ENCODE measurements around the gene RTEL1.

RTEL1 gene

DNA sequence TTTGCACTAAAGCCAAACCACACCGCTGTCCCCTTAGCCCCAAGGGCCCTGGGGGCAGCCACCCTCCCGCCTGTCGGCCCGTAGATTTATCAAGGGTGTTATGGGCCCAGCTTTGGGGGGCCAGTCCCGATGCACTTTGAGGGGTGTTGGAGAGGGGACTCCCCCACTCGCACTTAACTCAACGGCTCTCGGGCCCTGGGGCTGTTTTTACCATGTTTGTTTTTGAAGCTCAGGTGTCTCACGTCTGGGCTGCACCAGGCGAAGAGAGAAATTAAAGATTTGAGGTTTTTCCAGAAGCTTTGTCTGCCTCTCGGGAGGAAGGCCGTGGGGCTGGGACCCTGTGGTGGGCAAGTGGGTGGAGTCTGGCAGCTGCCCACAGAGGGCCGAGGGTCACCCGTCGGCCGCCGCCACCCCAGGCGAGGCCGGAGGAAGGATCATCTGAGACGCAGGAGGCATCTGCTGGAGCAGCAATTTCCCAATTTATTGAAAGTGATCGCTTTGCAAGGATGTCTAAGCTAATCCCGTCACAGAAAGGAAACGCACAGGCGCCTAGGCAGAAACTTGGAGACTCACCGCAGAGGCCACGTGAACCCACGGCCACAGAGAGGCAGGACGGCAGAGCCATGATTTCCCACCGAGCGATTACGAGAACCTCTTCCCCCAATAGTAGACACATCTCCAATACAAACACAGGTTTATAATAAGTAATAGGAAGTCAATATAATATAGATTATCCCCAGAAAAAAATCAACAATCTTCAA is 85.3 kb downstream of the RTEL1 start:
- TF ChIP-seq, protein P1, sequence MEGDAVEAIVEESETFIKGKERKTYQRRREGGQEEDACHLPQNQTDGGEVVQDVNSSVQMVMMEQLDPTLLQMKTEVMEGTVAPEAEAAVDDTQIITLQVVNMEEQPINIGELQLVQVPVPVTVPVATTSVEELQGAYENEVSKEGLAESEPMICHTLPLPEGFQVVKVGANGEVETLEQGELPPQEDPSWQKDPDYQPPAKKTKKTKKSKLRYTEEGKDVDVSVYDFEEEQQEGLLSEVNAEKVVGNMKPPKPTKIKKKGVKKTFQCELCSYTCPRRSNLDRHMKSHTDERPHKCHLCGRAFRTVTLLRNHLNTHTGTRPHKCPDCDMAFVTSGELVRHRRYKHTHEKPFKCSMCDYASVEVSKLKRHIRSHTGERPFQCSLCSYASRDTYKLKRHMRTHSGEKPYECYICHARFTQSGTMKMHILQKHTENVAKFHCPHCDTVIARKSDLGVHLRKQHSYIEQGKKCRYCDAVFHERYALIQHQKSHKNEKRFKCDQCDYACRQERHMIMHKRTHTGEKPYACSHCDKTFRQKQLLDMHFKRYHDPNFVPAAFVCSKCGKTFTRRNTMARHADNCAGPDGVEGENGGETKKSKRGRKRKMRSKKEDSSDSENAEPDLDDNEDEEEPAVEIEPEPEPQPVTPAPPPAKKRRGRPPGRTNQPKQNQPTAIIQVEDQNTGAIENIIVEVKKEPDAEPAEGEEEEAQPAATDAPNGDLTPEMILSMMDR (IDR thresholded peaks at IDR 0.05; ENCODE audit: low read depth, low read length, missing control alignments), result no peak
- Histone ChIP-seq H3K27ac (no peak overlapping the region), H3K36me3 (replicated peaks) (peaks cover 15% of the 10 kb centered on the region), H3K4me3 (ENCODE audit: low read depth, low read length) (no peak overlapping the region), H3K27me3 (replicated peaks) (no peaks in the 10 kb centered on the region)
- no peak for DNase-seq
- in situ Hi-C loops (cut with HindIII; ENCODE audit: low pct_ligation_motif_present, low sequenced_read_pairs), result no loop called here

DNA sequence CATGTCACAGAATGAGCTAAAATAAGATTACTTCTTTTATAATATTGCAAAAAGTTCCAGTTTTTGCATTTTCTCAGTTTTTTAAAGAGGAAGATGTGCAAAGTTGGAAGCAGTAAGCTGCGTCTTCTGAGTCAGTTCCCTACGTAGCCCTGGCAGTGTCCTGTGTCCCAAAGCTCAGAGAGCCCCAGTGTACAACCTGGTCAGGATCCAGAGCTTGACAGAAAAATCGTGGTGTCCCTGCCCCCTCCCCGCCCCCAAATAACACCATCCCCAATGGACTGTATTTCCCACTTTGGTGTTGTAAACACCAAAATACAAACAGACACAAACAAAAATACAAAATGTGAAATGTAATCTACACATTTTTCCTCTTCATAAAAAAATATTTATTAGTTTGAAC is 86.0 kb downstream of the RTEL1 start:
- H3K27ac ChIP-seq, result no peak overlapping the region
- H3K36me3 ChIP-seq (replicated peaks), result peaks cover 15% of the 10 kb centered on the region
- TF ChIP-seq, protein P1 (IDR thresholded peaks at IDR 0.05; ENCODE audit: low read depth, low read length, missing control alignments), result no peak
- H3K4me3 ChIP-seq (ENCODE audit: low read depth, low read length), result no peak overlapping the region
- H3K27me3 ChIP-seq (replicated peaks), result no peaks in the 10 kb centered on the region
- no peak for DNase-seq
- in situ Hi-C loops (cut with HindIII; ENCODE audit: low pct_ligation_motif_present, low sequenced_read_pairs), result no loop called here

DNA sequence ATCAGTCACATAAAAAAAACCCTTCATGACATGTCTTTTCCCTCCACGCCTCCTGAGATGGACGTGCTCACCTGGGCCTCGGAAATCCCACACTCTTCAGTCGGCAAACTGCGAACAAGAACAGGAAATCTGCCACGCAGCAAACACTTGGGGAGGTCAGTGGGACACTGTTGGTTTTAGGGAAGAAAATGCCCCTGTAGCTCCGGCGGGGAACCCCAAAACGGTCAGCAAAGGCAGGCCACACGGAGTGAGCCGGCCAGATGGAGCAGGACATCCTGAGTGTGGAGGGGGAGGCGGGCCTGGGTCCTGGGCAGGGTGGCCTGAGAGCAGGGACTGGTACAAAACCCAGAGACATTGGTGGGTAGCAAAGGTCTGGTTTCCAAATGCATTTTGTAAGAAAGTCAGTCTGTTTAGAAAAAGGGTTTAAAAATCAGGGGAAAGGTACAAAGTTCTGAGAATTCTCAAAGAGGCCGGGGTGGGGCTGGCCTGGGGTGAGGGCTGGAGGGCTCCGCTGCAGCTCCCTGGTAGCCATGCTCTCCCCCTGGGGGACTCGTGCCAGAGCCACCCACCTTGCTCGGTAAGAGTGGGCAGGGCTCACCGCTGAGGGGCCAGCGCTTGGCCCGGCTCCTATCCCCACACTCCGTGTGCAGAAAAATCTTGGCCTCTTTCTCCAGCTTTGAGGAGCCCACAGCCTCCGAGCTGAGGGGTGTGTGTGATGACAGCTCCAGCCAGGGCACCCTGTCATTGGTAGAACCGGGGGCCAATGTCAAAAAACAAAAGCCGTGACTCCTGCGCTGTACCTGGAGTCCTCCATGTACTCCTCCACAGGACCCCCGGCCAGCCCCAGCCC is 86.7 kb downstream of the RTEL1 start:
- H3K4me3 ChIP-seq (ENCODE audit: low read depth, low read length), result no peak overlapping the region
- no peaks in the 10 kb centered on the region for H3K27me3 ChIP-seq (replicated peaks)
- no peak overlapping the region for H3K27ac ChIP-seq
- TF ChIP-seq, protein P1 (IDR thresholded peaks at IDR 0.05; ENCODE audit: low read depth, low read length, missing control alignments), result no peak
- no peak for DNase-seq
- in situ Hi-C loops (cut with HindIII; ENCODE audit: low pct_ligation_motif_present, low sequenced_read_pairs), result no loop called here
- peaks cover 15% of the 10 kb centered on the region for H3K36me3 ChIP-seq (replicated peaks)

DNA sequence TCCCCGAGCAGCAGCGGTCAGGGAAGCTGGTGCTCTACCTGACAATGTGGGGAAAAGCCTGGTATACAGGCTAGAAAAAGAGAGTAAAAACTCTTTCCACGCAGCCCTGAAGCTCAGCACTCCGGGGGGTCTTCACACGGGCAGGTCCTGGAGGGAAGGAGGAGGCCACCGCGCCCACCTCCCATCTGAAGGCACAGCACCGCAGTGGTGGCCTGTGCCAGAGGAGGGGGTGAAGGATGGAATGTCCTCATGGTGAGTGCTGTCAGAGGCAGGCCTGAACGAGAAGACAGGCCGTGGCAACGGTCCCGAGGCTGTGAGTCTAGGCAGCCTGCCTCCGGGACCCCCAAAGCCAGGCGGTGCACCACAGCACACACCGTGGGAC is 87.3 kb downstream of the RTEL1 start:
- no peak for DNase-seq
- Histone ChIP-seq H3K4me3 (ENCODE audit: low read depth, low read length) (no peak overlapping the region), H3K27me3 (replicated peaks) (no peaks in the 10 kb centered on the region), H3K36me3 (replicated peaks) (peaks cover 15% of the 10 kb centered on the region), H3K27ac (no peak overlapping the region)
- TF ChIP-seq, protein P1 (IDR thresholded peaks at IDR 0.05; ENCODE audit: low read depth, low read length, missing control alignments), result no peak
- in situ Hi-C loops (cut with HindIII; ENCODE audit: low pct_ligation_motif_present, low sequenced_read_pairs), result no loop called here

Measured in brain microvascular endothelial cell (primary cell).